IMR-90 (cell line): ENCODE data around the gene ANKRD6. TPM values are rescaled to one million over a fixed set of nuclear protein-coding genes. Genes with fewer than 3 reads are reported as not detected.

Experiments
- ATAC-seq: fragments of 200-7000 bp; cut with Tn5 transposase; 2 replicates; pipeline ENCODE4 v1.9.1; 2020; ENCODE audit warnings: low read depth, mild to moderate bottlenecking, moderate library complexity
- BruUV-seq: library from RNA; stranded (reverse); fragments of 400-500 nt; replicated peaks from 2 replicates; lab custom pipeline; 2021; lab: Mats Ljungman, UMichigan
- CTCF ChIA-PET: fragments of 300-600 bp; formaldehyde crosslinking; extraction: SDS; loops from one replicate; lab custom pipeline; 2021; ENCODE audit warnings: antibody characterized with exemption; lab: Yijun Ruan, JAX
- POLR2A ChIA-PET: fragments of 300-600 bp; sonication (Branson Sonifier 250); formaldehyde crosslinking; loops from one replicate; lab custom pipeline; 2022; ENCODE audit warnings: antibody characterized with exemption; ENCODE audit not compliant: unreplicated experiment; lab: Charles Lee
- DNase-seq: peaks from one replicate; pipeline ENCODE4 v3.0.0; 2013
- H2AFZ ChIP-seq: replicated peaks from 2 replicates; pipeline ENCODE3; 2013; ENCODE audit warnings: low read length, mild to moderate bottlenecking; ENCODE audit not compliant: poor library complexity
- H2AK5ac ChIP-seq: 2 replicates; pipeline ENCODE4 v1.6.1; 2013; ENCODE audit warnings: low read depth, low read length, inconsistent platforms
- H2AK9ac ChIP-seq: replicated peaks from 2 replicates; pipeline ENCODE3; 2013; ENCODE audit warnings: mild to moderate bottlenecking, low read depth, low read length, moderate library complexity; ENCODE audit not compliant: poor library complexity
- H2BK120ac ChIP-seq: 2 replicates; pipeline ENCODE4 v1.6.1; 2013; ENCODE audit warnings: low read depth, low read length, inconsistent platforms
- H2BK15ac ChIP-seq: 3 replicates; pipeline ENCODE4 v1.6.1; 2013; ENCODE audit warnings: low read depth, low read length, inconsistent platforms
- H2BK20ac ChIP-seq: 2 replicates; pipeline ENCODE4 v1.6.1; 2013; ENCODE audit warnings: low read depth, mild to moderate bottlenecking, inconsistent platforms, low read length, moderate library complexity
- H2BK5ac ChIP-seq: 2 replicates; pipeline ENCODE4 v1.6.1; 2013; ENCODE audit warnings: mild to moderate bottlenecking, low read depth, low read length, inconsistent platforms; ENCODE audit not compliant: poor library complexity, severe bottlenecking
- H3K14ac ChIP-seq: replicated peaks from 2 replicates; pipeline ENCODE4 v1.6.1; 2013; ENCODE audit warnings: low read depth, low read length, inconsistent platforms
- H3K18ac ChIP-seq: 2 replicates; pipeline ENCODE4 v1.6.1; 2013; ENCODE audit warnings: low read depth, low read length, control low read depth
- H3K23ac ChIP-seq: 2 replicates; pipeline ENCODE4 v1.6.1; 2013; ENCODE audit warnings: low read depth, low read length, inconsistent platforms
- H3K27ac ChIP-seq: 2 replicates; pipeline ENCODE4 v1.5.1; 2013; ENCODE audit warnings: mild to moderate bottlenecking, control low read depth, low read length; ENCODE audit not compliant: insufficient read depth
- H3K27me3 ChIP-seq: 2 replicates; pipeline ENCODE4 v1.6.1; 2013; ENCODE audit warnings: low read length; ENCODE audit not compliant: control insufficient read depth, insufficient read depth
- H3K36me3 ChIP-seq: 2 replicates; pipeline ENCODE4 v1.6.1; 2013; ENCODE audit warnings: low read length, mixed read lengths; ENCODE audit not compliant: control insufficient read depth, insufficient read depth
- H3K4ac ChIP-seq: 2 replicates; pipeline ENCODE4 v1.6.1; 2013; ENCODE audit warnings: low read depth, low read length, inconsistent platforms
- H3K4me1 ChIP-seq: 2 replicates; pipeline ENCODE4 v1.6.1; 2013; ENCODE audit warnings: low read length, mixed read lengths; ENCODE audit not compliant: control insufficient read depth, insufficient read depth
- H3K4me2 ChIP-seq: 2 replicates; pipeline ENCODE4 v1.6.1; 2013; ENCODE audit warnings: low read depth, mild to moderate bottlenecking, control low read depth, low read length, moderate library complexity
- H3K4me3 ChIP-seq: 2 replicates; pipeline ENCODE4 v1.5.1; 2013; ENCODE audit warnings: low read depth, mild to moderate bottlenecking, control low read depth, low read length, moderate library complexity; ENCODE audit not compliant: insufficient read depth
- H3K56ac ChIP-seq: 2 replicates; pipeline ENCODE4 v1.6.1; 2013; ENCODE audit warnings: low read length, inconsistent platforms; ENCODE audit not compliant: insufficient read depth; ENCODE audit errors: extremely low read depth
- H3K79me1 ChIP-seq, 2 experiments: 2 replicates each; pipeline ENCODE4 v1.6.1; 2013; ENCODE audit warnings: low read length in 2 of 2, inconsistent platforms in 1 of 2, low read depth in 1 of 2
- H3K9ac ChIP-seq: 2 replicates; pipeline ENCODE4 v1.6.1; 2013; ENCODE audit warnings: low read depth, low read length, control low read depth
- H3K9me1 ChIP-seq: 2 replicates; pipeline ENCODE4 v1.6.1; 2013; ENCODE audit warnings: low read length, inconsistent platforms; ENCODE audit not compliant: insufficient read depth
- H3K9me3 ChIP-seq: 2 replicates; pipeline ENCODE4 v1.6.1; 2013; ENCODE audit warnings: low read length; ENCODE audit not compliant: control insufficient read depth, insufficient read depth
- H4K20me1 ChIP-seq: 2 replicates; pipeline ENCODE4 v1.6.1; 2013; ENCODE audit warnings: low read length, inconsistent platforms; ENCODE audit not compliant: insufficient read depth
- H4K5ac ChIP-seq: 2 replicates; pipeline ENCODE4 v1.6.1; 2013; ENCODE audit warnings: mild to moderate bottlenecking, low read depth, low read length, control low read depth
- H4K8ac ChIP-seq, 2 experiments: 2 replicates each; pipeline ENCODE4 v1.6.1; 2013; ENCODE audit warnings: low read depth in 2 of 2, low read length in 2 of 2, control low read depth in 1 of 2, inconsistent platforms in 1 of 2
- H4K91ac ChIP-seq: 2 replicates; pipeline ENCODE4 v1.6.1; 2013; ENCODE audit warnings: low read depth, low read length, inconsistent platforms; ENCODE audit not compliant: insufficient read depth
- CHD1 ChIP-seq: IDR thresholded peaks from 2 replicates; pipeline ENCODE4 v1.6.1; 2012; ENCODE audit warnings: low read depth, low read length, improper control_type of control experiment
- ELK1 ChIP-seq: fragments of 150-350 bp; IDR thresholded peaks from 2 replicates; pipeline ENCODE4 v1.6.1; 2016; ENCODE audit warnings: low read depth, mild to moderate bottlenecking, low read length, moderate library complexity, borderline replicate concordance
- MAFK ChIP-seq: IDR thresholded peaks from 2 replicates; pipeline ENCODE4 v1.6.1; 2012; ENCODE audit warnings: low read depth, low read length, improper control_type of control experiment
- MAZ ChIP-seq: IDR thresholded peaks from 2 replicates; pipeline ENCODE4 v1.6.1; 2012; ENCODE audit warnings: low read depth, mild to moderate bottlenecking, low read length, improper control_type of control experiment, moderate library complexity, borderline replicate concordance
- MXI1 ChIP-seq: IDR thresholded peaks from 2 replicates; pipeline ENCODE4 v1.6.1; 2012; ENCODE audit warnings: low read depth, mild to moderate bottlenecking, low read length, moderate library complexity, borderline replicate concordance
- NFE2L2 ChIP-seq: fragments of 150-350 bp; IDR thresholded peaks from 2 replicates; pipeline ENCODE4 v1.6.1; 2016; ENCODE audit warnings: low read depth, mild to moderate bottlenecking, low read length
- POLR2A ChIP-seq: IDR thresholded peaks from 2 replicates; pipeline ENCODE4 v1.6.1; 2012; ENCODE audit warnings: mild to moderate bottlenecking, low read depth, low read length
- RAD21 ChIP-seq: IDR thresholded peaks from 2 replicates; pipeline ENCODE4 v1.6.1; 2012; ENCODE audit warnings: low read length, improper control_type of control experiment
- RCOR1 ChIP-seq: IDR thresholded peaks from 2 replicates; pipeline ENCODE4 v1.6.1; 2012; ENCODE audit warnings: mild to moderate bottlenecking, low read length, improper control_type of control experiment; ENCODE audit not compliant: insufficient replicate concordance
- RFX5 ChIP-seq: IDR thresholded peaks from 2 replicates; pipeline ENCODE4 v1.8.0; 2012; ENCODE audit warnings: low read depth, mild to moderate bottlenecking, low read length, moderate library complexity
- SMC3 ChIP-seq: fragments of 150-350 bp; IDR thresholded peaks from 2 replicates; pipeline ENCODE4 v1.6.1; 2016; ENCODE audit warnings: low read depth, mild to moderate bottlenecking, antibody characterized with exemption, low read length, moderate library complexity
- WGBS, 2 experiments: methylation state at CpG; one replicate each; pipeline versions ENCODE4 v1.1.5 to v1.1.7; 2013; ENCODE audit warnings: missing lambda C conversion rate in 2 of 2; ENCODE audit not compliant: insufficient read length in 1 of 2; ENCODE audit errors: extremely low coverage in 2 of 2; 5-methylcytosine and 5-hydroxymethylcytosine counted together
- dilution Hi-C: fragments of 300-500 bp; cut with HindIII; formaldehyde crosslinking; loops from one replicate; pipeline ENCODE4 v1.14.3; 2018; ENCODE audit warnings: low sequenced_read_pairs; ENCODE audit not compliant: unreplicated experiment
- in situ Hi-C: fragments of 300-500 bp; cut with MboI; formaldehyde crosslinking; loops from 3 replicates; pipeline ENCODE4 v1.14.3; 2019; ENCODE audit warnings: low sequenced_read_pairs, inconsistent platforms, mixed read lengths
- intact Hi-C: fragments of 100-400 bp; cut with micrococcal nuclease; formaldehyde crosslinking; loops from 2 replicates; pipeline ENCODE4 v1.10.0; 2022
- polyA plus RNA-seq, 3 experiments: library from polyadenylated mRNA; depleted of rRNA; stranded (reverse); fragments of >200 nt; gene quantifications; 2 replicates each; pipeline ENCODE4 v1.2.3, GENCODE V29; 2012; ENCODE audit warnings: low replicate concordance in 1 of 3
- total RNA-seq: library from RNA; depleted of rRNA; stranded (reverse); fragments of >200 nt; gene quantifications from 2 replicates; pipeline ENCODE4 v1.2.3, GENCODE V29; 2012

Gene ANKRD6
- total and polyA plus RNA-seq, 2 of the 4 experiments (the other 2 are of a cell fraction), result 0.12 to 0.18 TPM

GRCh38 chr6:89509777-89510281 lies 76.9 kb downstream of the ANKRD6 start:
- intact Hi-C loops, result no loop called here
- Histone ChIP-seq H3K79me1 (no peaks in the 10 kb centered on the region), H3K18ac (no peak overlapping the region), H4K5ac (no peak overlapping the region), H3K9me3 (no peaks in the 10 kb centered on the region), H3K9ac (no peak overlapping the region), H3K23ac (no peak overlapping the region), H2BK15ac (no peak overlapping the region), H3K4me3 (no peak overlapping the region), H2BK120ac (no peak overlapping the region), H3K4ac (no peak overlapping the region), H3K27me3 (no peaks in the 10 kb centered on the region), H2AK5ac (no peak overlapping the region), H3K14ac (no peak overlapping the region), H3K4me1 (no peaks in the 10 kb centered on the region), H2AFZ (no peak overlapping the region), H4K8ac (no peak overlapping the region), H3K27ac (no peak overlapping the region), H4K91ac (no peak overlapping the region), H3K36me3 (no peaks in the 10 kb centered on the region), H3K56ac (no peak overlapping the region), H3K9me1 (no peaks in the 10 kb centered on the region), H4K20me1 (no peaks in the 10 kb centered on the region), H2BK20ac (no peak overlapping the region), H2BK5ac (no peak overlapping the region), H3K4me2 (no peak overlapping the region), H2AK9ac (no peak overlapping the region)
- DNase-seq (no peak), ATAC-seq (no peak)
- WGBS, 2 experiments, result no CpG with 5 or more reads among the region's 3 CpGs
- dilution Hi-C loops, result no loop called here
- ChIA-PET POLR2A (no interaction called here), CTCF (no interaction called here)
- TF ChIP-seq ELK1 (no peak), RFX5 (no peak), RAD21 (no peak), NFE2L2 (no peak), MXI1 (no peak), RCOR1 (no peak), MAFK (no peak), CHD1 (no peak), POLR2A (no peak), SMC3 (no peak), MAZ (no peak)
- BruUV-seq, result no TSS peak
- in situ Hi-C loops, result no loop called here
